ENCODE results near the gene HAUS2.

HAUS2 gene

DNA sequence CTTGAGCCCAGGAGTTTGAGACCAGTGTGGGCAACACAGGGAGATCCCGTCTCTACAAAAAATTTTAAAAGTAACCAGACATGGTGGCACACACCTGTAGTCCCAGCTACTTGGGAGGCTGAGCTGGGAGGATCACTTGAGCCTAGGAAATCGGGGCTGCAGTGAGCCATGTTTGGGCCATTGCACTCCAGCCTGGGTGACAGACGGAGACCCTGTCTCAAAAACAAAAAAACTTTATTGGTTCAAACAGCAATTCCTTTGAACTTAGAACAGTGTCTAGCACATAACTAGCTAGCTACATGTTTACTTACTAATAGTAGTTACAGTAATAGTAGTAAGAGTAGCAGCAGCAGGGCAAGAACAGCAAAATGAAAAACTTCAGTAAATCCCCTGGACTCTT lies 10.1 kb downstream of the HAUS2 start:
- Histone ChIP-seq H3K9me3 (ENCODE audit: control insufficient read depth in 5 of 5, low read length in 5 of 5) (no peaks in the 10 kb centered on the region), H3K9ac (ENCODE audit: low read length in 5 of 5) (no peak overlapping the region), H3K36me3 (ENCODE audit: control insufficient read depth in 5 of 5, insufficient read depth in 5 of 5, low read length in 5 of 5) (peaks cover 19 to 46% (median 35%) of the 10 kb centered on the region in 5 donors), H3K4me3 (ENCODE audit: low read depth in 1 of 5, low read length in 5 of 5) (no peak overlapping the region), H3K27ac (ENCODE audit: low read depth, low read length) (no peak overlapping the region), H3K27me3 (ENCODE audit: control insufficient read depth in 5 of 5, insufficient read depth in 4 of 5, low read length in 5 of 5) (no peaks in the 10 kb centered on the region), H3K4me1 (ENCODE audit: control insufficient read depth in 5 of 5, insufficient read depth in 5 of 5, low read length in 5 of 5) (no peaks in the 10 kb centered on the region)

GRCh38 chr15:42575188-42576039 lies 26.8 kb downstream of the HAUS2 start, which contains the start of gene STARD9:
STARD9 (plus strand) TSS chr15:42575606; CDS start chr15:42575716, 110 bp downstream.
- H3K27ac ChIP-seq (ENCODE audit: low read depth, low read length): peak within 1 kb of the TSS; percentile 74
- no peaks in the 10 kb centered on the region for H3K9me3 ChIP-seq (ENCODE audit: control insufficient read depth in 5 of 5, low read length in 5 of 5)
- peak within 1 kb of the TSS; percentile 81 to 93 (median 87) for H3K4me3 ChIP-seq (ENCODE audit: low read depth in 1 of 5, low read length in 5 of 5)
- peak within 1 kb of the TSS; percentile 33 to 81 (median 68) for H3K9ac ChIP-seq (ENCODE audit: low read length in 5 of 5)
- peaks cover 2 to 36% (median 29%) of the 10 kb centered on the region in 5 donors for H3K4me1 ChIP-seq (ENCODE audit: control insufficient read depth in 5 of 5, insufficient read depth in 5 of 5, low read length in 5 of 5)
- H3K27me3 ChIP-seq (ENCODE audit: control insufficient read depth in 5 of 5, insufficient read depth in 4 of 5, low read length in 5 of 5): no peaks in the 10 kb centered on the region
- H3K36me3 ChIP-seq (ENCODE audit: control insufficient read depth in 5 of 5, insufficient read depth in 5 of 5, low read length in 5 of 5): no peaks in the 10 kb centered on the region

DNA sequence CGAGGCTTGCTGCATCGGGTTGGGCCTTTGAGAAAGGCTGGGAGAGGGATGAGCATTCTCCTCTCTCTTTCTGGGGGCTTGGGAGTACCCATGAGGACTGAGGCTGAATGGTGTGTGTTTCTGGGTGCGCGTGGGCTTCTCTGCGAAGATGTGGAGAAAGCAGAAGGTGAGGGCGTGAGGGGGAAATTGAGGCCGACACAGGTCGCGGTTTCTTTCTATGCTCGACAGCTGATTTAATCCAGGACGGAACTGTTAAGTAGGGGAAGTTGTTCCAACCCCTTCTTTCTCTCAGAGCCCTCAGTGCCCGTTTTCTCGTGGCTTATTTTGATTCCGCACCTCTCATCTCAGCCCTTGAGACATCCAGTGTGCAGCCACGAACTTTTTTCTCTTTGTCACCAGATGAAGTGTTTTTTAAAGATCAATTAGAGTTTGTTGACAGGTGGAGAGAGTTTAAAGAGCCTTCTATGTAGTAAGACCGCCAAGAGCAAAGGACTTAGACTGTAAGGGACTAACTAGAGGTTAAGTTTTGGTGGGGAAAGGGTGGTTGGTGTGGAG lies 27.5 kb downstream of the HAUS2 start:
- Histone ChIP-seq H3K9me3 (ENCODE audit: control insufficient read depth in 5 of 5, low read length in 5 of 5) (no peaks in the 10 kb centered on the region), H3K4me1 (ENCODE audit: control insufficient read depth in 5 of 5, insufficient read depth in 5 of 5, low read length in 5 of 5) (peaks cover 2 to 40% (median 33%) of the 10 kb centered on the region in 5 donors), H3K4me3 (ENCODE audit: low read depth in 1 of 5, low read length in 5 of 5) (peak overlapping the region; percentile 81 to 93 (median 87)), H3K27me3 (ENCODE audit: control insufficient read depth in 5 of 5, insufficient read depth in 4 of 5, low read length in 5 of 5) (no peaks in the 10 kb centered on the region), H3K9ac (ENCODE audit: low read length in 5 of 5) (peak overlapping the region; percentile 33 to 81 (median 68)), H3K36me3 (ENCODE audit: control insufficient read depth in 5 of 5, insufficient read depth in 5 of 5, low read length in 5 of 5) (no peaks in the 10 kb centered on the region), H3K27ac (ENCODE audit: low read depth, low read length) (peak overlapping the region; percentile 67)

- H3K27ac ChIP-seq (ENCODE audit: low read depth, low read length): no peak overlapping the region
- H3K9me3 ChIP-seq (ENCODE audit: control insufficient read depth in 5 of 5, low read length in 5 of 5): no peaks in the 10 kb centered on the region
- H3K4me3 ChIP-seq (ENCODE audit: low read depth in 1 of 5, low read length in 5 of 5): peak overlapping the region in 3 of 5 donors; percentile 87 to 93 (median 89)
- no peaks in the 10 kb centered on the region for H3K27me3 ChIP-seq (ENCODE audit: control insufficient read depth in 5 of 5, insufficient read depth in 4 of 5, low read length in 5 of 5)
- no peaks in the 10 kb centered on the region for H3K36me3 ChIP-seq (ENCODE audit: control insufficient read depth in 5 of 5, insufficient read depth in 5 of 5, low read length in 5 of 5)
- H3K4me1 ChIP-seq (ENCODE audit: control insufficient read depth in 5 of 5, insufficient read depth in 5 of 5, low read length in 5 of 5): peaks cover 4 to 46% (median 38%) of the 10 kb centered on the region in 5 donors
- peak overlapping the region in 2 of 5 donors; percentile 61 to 81 for H3K9ac ChIP-seq (ENCODE audit: low read length in 5 of 5)
These were observed 28.1 kb downstream of the HAUS2 start for GRCh38 chr15:42576776-42577175.

DNA sequence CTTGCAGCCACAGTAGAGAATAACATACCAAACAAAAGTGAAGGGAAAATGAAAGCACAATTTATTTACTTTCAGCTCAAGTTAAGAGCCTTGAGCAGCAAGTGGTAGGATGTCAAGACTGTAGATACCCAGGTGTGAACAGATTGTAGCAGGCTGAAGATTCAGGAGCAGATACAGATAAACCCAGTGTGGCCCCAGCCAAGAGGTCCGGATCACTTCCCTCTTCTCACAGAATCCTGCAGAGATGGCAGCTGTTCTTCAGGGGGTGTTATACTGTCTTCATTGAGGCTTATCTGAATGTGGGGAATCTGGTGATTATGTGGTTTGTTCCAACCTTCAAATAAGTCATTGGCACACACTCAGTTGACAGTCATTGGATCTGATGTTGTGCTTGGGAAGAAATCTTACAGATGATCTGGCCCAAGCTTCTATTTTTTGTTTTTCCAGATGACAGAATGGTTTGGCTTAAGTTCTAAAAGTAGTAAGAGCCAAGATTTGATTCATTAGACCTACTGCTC lies 28.9 kb downstream of the HAUS2 start:
- H3K27ac ChIP-seq (ENCODE audit: low read depth, low read length): no peak overlapping the region

DNA sequence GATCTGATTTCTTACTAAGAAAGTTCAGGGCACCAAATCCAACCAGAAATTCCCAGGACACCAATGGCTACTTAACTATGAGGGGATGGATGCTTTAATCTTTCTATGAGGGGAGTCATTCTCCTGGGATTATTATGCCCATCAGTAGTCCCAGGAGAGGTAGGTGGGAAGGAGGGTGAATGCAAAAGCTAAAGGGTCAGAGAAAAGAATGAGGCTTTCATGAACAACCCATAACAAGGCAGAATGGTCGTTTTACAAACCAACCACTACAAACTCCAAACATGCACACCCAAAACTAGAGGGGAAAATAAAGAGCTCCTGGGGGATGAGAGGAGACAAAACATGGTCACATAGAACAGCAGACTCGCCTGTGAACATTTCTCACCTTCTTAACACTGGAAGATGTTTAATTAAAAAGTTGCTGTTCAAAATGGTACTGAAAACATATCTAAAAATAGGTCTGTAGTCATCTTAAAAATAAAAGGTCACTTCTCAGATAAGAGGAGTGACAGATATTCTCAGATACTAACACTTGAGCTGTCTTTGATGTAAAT lies 30.4 kb downstream of the HAUS2 start:
- no peaks in the 10 kb centered on the region for H3K36me3 ChIP-seq (ENCODE audit: control insufficient read depth in 5 of 5, insufficient read depth in 5 of 5, low read length in 5 of 5)
- H3K4me1 ChIP-seq (ENCODE audit: control insufficient read depth in 5 of 5, insufficient read depth in 5 of 5, low read length in 5 of 5): peaks cover 9 to 68% (median 49%) of the 10 kb centered on the region in 5 donors
- H3K27me3 ChIP-seq (ENCODE audit: control insufficient read depth in 5 of 5, insufficient read depth in 4 of 5, low read length in 5 of 5): no peaks in the 10 kb centered on the region
- H3K27ac ChIP-seq (ENCODE audit: low read depth, low read length): no peak overlapping the region
- no peaks in the 10 kb centered on the region for H3K9me3 ChIP-seq (ENCODE audit: control insufficient read depth in 5 of 5, low read length in 5 of 5)
- no peak overlapping the region for H3K9ac ChIP-seq (ENCODE audit: low read length in 5 of 5)
- H3K4me3 ChIP-seq (ENCODE audit: low read depth in 1 of 5, low read length in 5 of 5): no peak overlapping the region

More for the DNA sequence above, 28.9 kb downstream of the HAUS2 start:
- Histone ChIP-seq H3K36me3 (ENCODE audit: control insufficient read depth in 5 of 5, insufficient read depth in 5 of 5, low read length in 5 of 5) (no peaks in the 10 kb centered on the region), H3K27me3 (ENCODE audit: control insufficient read depth in 5 of 5, insufficient read depth in 4 of 5, low read length in 5 of 5) (no peaks in the 10 kb centered on the region), H3K4me1 (ENCODE audit: control insufficient read depth in 5 of 5, insufficient read depth in 5 of 5, low read length in 5 of 5) (peaks cover 7 to 54% (median 44%) of the 10 kb centered on the region in 5 donors), H3K4me3 (ENCODE audit: low read depth in 1 of 5, low read length in 5 of 5) (peak overlapping the region in 4 of 5 donors; percentile 3 to 31 (median 22)), H3K9me3 (ENCODE audit: control insufficient read depth in 5 of 5, low read length in 5 of 5) (no peaks in the 10 kb centered on the region), H3K9ac (ENCODE audit: low read length in 5 of 5) (peak overlapping the region in 1 of 5 donors; percentile 39)

GRCh38 chr15:42581272-42581730 lies 32.7 kb downstream of the HAUS2 start:
- no peaks in the 10 kb centered on the region for H3K27me3 ChIP-seq (ENCODE audit: control insufficient read depth in 5 of 5, insufficient read depth in 4 of 5, low read length in 5 of 5)
- peaks cover 9 to 60% (median 35%) of the 10 kb centered on the region in 5 donors for H3K4me1 ChIP-seq (ENCODE audit: control insufficient read depth in 5 of 5, insufficient read depth in 5 of 5, low read length in 5 of 5)
- H3K9me3 ChIP-seq (ENCODE audit: control insufficient read depth in 5 of 5, low read length in 5 of 5): no peaks in the 10 kb centered on the region
- H3K9ac ChIP-seq (ENCODE audit: low read length in 5 of 5): peak overlapping the region in 3 of 5 donors; percentile 42 to 64 (median 48)
- H3K4me3 ChIP-seq (ENCODE audit: low read depth in 1 of 5, low read length in 5 of 5): peak overlapping the region; percentile 38 to 71 (median 62)
- H3K36me3 ChIP-seq (ENCODE audit: control insufficient read depth in 5 of 5, insufficient read depth in 5 of 5, low read length in 5 of 5): peaks cover 0 to 6% (median 5%) of the 10 kb centered on the region in 5 donors
- H3K27ac ChIP-seq (ENCODE audit: low read depth, low read length): peak overlapping the region; percentile 54

DNA sequence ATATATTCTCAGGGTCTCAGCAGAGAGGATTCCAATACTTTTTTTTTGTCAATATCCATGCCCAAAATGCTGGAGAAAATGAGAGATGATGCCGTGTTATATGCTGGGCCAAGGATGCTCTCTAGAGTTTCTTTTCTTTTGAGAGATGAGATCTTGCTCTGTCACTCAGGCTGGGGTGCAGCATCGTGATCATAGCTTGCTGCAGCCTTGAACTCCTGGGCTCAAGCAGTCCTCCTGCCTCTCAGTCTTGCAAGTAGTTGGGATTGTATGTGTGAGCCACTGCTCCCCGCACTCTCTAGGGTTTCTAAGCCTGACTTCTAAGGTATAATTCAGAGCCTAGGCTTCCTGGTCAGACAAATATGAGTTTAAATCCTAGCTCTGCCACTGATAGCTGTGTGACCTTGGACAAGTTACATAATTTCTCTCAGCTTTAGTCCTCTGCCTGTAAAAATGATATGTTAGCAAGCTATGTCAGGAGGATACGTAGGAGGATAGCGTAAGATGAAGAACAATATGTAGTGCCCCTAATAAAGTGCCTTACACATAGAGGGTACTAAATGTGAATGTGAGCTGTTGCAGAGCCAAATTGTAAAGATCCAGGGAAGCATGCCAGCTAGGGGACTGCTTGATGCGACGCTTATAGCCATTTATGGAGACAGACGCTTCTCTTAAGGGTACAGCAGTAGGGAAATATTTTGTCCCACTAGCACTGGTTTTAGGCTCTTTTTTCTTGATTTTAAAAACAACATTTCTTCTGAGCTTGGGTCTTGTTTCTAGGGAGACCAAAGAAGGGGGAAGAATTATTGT lies 34.1 kb downstream of the HAUS2 start:
- peaks cover 0 to 9% (median 5%) of the 10 kb centered on the region in 5 donors for H3K36me3 ChIP-seq (ENCODE audit: control insufficient read depth in 5 of 5, insufficient read depth in 5 of 5, low read length in 5 of 5)
- no peak overlapping the region for H3K4me3 ChIP-seq (ENCODE audit: low read depth in 1 of 5, low read length in 5 of 5)
- H3K9me3 ChIP-seq (ENCODE audit: control insufficient read depth in 5 of 5, low read length in 5 of 5): no peaks in the 10 kb centered on the region
- H3K9ac ChIP-seq (ENCODE audit: low read length in 5 of 5): peak overlapping the region in 1 of 5 donors; percentile 59
- peak overlapping the region; percentile 38 for H3K27ac ChIP-seq (ENCODE audit: low read depth, low read length)
- no peaks in the 10 kb centered on the region for H3K27me3 ChIP-seq (ENCODE audit: control insufficient read depth in 5 of 5, insufficient read depth in 4 of 5, low read length in 5 of 5)
- peaks cover 6 to 47% (median 24%) of the 10 kb centered on the region in 5 donors for H3K4me1 ChIP-seq (ENCODE audit: control insufficient read depth in 5 of 5, insufficient read depth in 5 of 5, low read length in 5 of 5)

DNA sequence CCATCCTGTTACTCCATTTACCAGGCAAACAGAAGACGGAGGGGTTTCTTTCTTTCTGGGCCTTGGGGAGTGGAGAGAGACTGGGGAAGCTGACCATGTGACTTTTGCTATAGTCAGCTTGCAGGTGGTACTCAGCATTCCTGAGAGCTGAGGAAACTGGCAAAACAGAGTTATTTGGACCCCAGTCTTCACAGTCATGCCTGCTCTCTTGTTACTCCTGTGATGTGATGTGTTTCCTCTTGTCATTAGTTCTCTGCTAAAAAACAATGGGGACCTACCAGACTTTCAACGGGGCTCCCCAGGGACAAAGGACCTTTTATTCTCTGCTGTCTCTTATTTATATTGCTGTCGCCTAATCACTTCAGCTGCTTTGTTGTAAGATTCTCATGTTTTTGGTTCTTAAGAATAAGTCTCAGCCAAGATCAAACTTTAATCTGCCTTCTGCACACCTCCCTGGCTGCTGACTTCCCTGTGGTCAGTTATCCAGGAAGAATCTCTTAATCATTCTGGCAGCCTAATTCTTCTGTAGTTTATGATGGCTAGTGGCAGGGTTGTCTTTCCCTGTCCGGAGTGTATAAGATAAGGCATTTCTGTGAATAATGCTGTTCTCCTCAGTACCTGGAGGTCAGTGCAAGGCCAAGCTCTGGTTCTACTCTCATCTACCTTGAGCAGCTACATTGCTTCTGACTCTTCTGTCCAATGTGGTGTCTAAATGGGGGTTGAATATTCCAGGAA lies 35.6 kb downstream of the HAUS2 start:
- no peak overlapping the region for H3K4me3 ChIP-seq (ENCODE audit: low read depth in 1 of 5, low read length in 5 of 5)
- peak overlapping the region; percentile 38 for H3K27ac ChIP-seq (ENCODE audit: low read depth, low read length)
- H3K27me3 ChIP-seq (ENCODE audit: control insufficient read depth in 5 of 5, insufficient read depth in 4 of 5, low read length in 5 of 5): no peaks in the 10 kb centered on the region
- no peaks in the 10 kb centered on the region for H3K9me3 ChIP-seq (ENCODE audit: control insufficient read depth in 5 of 5, low read length in 5 of 5)
- H3K36me3 ChIP-seq (ENCODE audit: control insufficient read depth in 5 of 5, insufficient read depth in 5 of 5, low read length in 5 of 5): peaks cover 0 to 11% (median 5%) of the 10 kb centered on the region in 5 donors
- no peak overlapping the region for H3K9ac ChIP-seq (ENCODE audit: low read length in 5 of 5)
- peaks cover 6 to 52% (median 23%) of the 10 kb centered on the region in 5 donors for H3K4me1 ChIP-seq (ENCODE audit: control insufficient read depth in 5 of 5, insufficient read depth in 5 of 5, low read length in 5 of 5)

Measured in subcutaneous abdominal adipose tissue (tissue), 5 donors.